A204.1 (cell line): Measurements from ENCODE around the gene FLRT1.
A peak's percentile ranks its signal among the peaks of the same experiment; 100 is the strongest.

ENCODE experiments used
- FAIRE-seq: peaks from 2 replicates; lab custom pipeline; 2012; peaks lifted over from hg19 to GRCh38; lab: Jason Lieb, UNC

The FLRT1 gene

GRCh38 chr11:64035576-64035975, at the start of gene FLRT1:
TSS of gene FLRT1 (plus strand) at chr11:64035931. CDS start at chr11:64116268, 80,337 bp downstream.
- FAIRE-seq: no peak

GRCh38 chr11:63986156-63986931, 49.4 kb upstream of the FLRT1 start, which contains the start of gene OTUB1:
TSS of gene OTUB1 (plus strand) at chr11:63986438. CDS start at chr11:63986457, 19 bp downstream.
- FAIRE-seq: peak; percentile 11

- FAIRE-seq: no peak
Observed at GRCh38 chr11:63986932-63987513, 48.7 kb upstream of the FLRT1 start.

- no peak for FAIRE-seq
Observed at GRCh38 chr11:63991558-63991957, 44.2 kb upstream of the FLRT1 start.

GRCh38 chr11:63993100-63993499, 42.6 kb upstream of the FLRT1 start:
- FAIRE-seq: no peak

GRCh38 chr11:63993993-63994392, 41.7 kb upstream of the FLRT1 start:
- no peak for FAIRE-seq

- FAIRE-seq: no peak
Observed at GRCh38 chr11:63996512-63996911, 39.2 kb upstream of the FLRT1 start.

GRCh38 chr11:63997104-63997700, 38.5 kb upstream of the FLRT1 start:
- FAIRE-seq: no peak

GRCh38 chr11:63997801-63998337, 37.9 kb upstream of the FLRT1 start:
- FAIRE-seq: no peak

GRCh38 chr11:63998558-63999348, 37.0 kb upstream of the FLRT1 start:
- FAIRE-seq: no peak

- no peak for FAIRE-seq
Observed at GRCh38 chr11:63999349-64000025, 36.2 kb upstream of the FLRT1 start.

- no peak for FAIRE-seq
Observed at GRCh38 chr11:64000026-64000739, 35.5 kb upstream of the FLRT1 start.

- no peak for FAIRE-seq
Observed at GRCh38 chr11:64000740-64001483, 34.8 kb upstream of the FLRT1 start.

- no peak for FAIRE-seq
Observed at GRCh38 chr11:64001484-64002420, 34.0 kb upstream of the FLRT1 start.

- no peak for FAIRE-seq
Observed at GRCh38 chr11:64003807-64004589, 31.7 kb upstream of the FLRT1 start.

- no peak for FAIRE-seq
Observed at GRCh38 chr11:64004590-64004984, 31.1 kb upstream of the FLRT1 start.

GRCh38 chr11:64005691-64006090, 30.0 kb upstream of the FLRT1 start:
- no peak for FAIRE-seq

- no peak for FAIRE-seq
Observed at GRCh38 chr11:64006398-64006797, 29.3 kb upstream of the FLRT1 start.
